ENCODE measurements around the gene TMCC3. TPM values are rescaled to one million over a fixed set of nuclear protein-coding genes. Genes with fewer than 3 reads are reported as not detected.

TMCC3 gene
- 16.0 and 27.3 TPM in 2 replicates for total RNA-seq

DNA sequence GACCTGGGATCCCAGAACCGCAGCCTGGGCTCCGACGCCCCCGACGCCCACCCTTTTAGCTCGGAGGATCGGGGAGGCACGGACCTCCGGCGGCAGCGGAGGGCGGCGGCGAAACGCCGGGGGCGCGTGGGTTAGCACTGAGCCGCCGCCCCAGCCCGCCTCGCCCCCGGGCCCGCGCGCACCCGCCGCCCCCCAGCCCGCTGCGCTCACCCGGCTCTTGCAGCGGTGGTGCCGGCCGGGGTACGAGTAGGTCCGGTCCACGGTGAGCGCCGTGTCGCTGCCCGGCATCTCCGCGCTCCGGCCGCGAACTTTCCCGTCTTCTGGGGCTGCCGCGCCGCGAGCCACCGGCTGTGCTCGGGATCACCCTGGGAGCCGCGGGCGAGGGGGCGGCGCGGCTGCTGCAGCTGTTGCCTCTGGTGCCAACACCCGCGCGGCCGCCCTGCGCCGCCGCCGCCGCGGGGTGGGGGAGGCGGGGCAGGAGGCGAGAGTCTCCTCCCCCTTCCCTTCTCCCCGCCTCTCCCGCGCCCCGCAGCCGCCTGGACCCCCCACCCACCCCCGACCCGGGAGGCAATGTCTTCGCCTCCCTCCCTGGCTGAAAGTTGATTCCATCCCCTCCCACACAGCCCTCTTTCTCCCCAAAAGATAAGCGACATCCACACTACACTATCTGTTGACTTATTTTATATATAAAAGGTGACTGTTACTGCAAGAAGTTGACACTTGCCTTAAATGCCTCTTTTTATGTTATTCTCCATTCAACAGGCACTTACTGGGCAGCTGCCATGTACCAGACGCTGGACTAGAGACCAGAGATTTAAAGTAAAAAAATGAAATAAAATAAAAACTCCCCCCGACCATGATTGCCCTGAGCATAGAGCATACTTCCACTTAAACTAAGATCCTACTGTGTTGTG lies at the start of gene TMCC3:
Gene TMCC3 (minus strand): TSS at position 415 of the 914 bp plus-strand sequence. CDS start 127 bp downstream, at position 288.

Small RNAs within 50 kb of the gene (small RNA-seq; reads per million reads assigned to genes)
- gene LSM3P2 (not detected), gene MIR5700 (not detected)

Other genes with a start within 250 kb of the TMCC3 start
- gene CEP83, start 190.7 kb downstream of the TMCC3 start, total RNA-seq = 7.2 and 13.2 TPM in 2 replicates